GM20000 (cell line): ENCODE data around the gene TNFSF11.

Experiments used
- DNase-seq: peaks from one replicate; pipeline ENCODE4 v3.0.0; 2012; ENCODE audit warnings: low spot score
- TF ChIP-seq, protein P1 (sequence below): IDR thresholded peaks from 2 replicates; pipeline ENCODE4 v1.5.1; 2012; ENCODE audit warnings: mild to moderate bottlenecking, control low read depth; ENCODE audit errors: extremely low read depth, missing control alignments

The TNFSF11 gene

DNA sequence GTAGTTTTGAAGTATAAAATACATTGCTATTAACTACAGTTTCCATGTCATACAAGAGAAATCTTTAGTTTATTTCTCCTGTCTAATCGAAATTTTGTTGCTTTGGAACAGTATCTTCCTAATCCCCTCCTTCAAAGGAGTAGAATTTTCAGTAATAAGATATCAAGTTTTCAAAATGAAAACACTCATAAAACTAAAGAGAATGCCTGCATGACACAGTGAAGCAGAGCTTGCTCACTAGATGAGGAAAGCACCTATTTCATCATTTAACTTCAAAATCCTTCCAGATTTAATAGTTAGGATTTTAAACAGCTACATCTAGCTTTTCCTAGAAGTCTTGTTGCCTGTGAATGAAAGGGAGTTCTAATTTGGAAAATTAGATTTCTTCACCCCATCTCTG, 80.8 kb downstream of the TNFSF11 start:
- DNase-seq = no peak
- TF ChIP-seq, protein P1, sequence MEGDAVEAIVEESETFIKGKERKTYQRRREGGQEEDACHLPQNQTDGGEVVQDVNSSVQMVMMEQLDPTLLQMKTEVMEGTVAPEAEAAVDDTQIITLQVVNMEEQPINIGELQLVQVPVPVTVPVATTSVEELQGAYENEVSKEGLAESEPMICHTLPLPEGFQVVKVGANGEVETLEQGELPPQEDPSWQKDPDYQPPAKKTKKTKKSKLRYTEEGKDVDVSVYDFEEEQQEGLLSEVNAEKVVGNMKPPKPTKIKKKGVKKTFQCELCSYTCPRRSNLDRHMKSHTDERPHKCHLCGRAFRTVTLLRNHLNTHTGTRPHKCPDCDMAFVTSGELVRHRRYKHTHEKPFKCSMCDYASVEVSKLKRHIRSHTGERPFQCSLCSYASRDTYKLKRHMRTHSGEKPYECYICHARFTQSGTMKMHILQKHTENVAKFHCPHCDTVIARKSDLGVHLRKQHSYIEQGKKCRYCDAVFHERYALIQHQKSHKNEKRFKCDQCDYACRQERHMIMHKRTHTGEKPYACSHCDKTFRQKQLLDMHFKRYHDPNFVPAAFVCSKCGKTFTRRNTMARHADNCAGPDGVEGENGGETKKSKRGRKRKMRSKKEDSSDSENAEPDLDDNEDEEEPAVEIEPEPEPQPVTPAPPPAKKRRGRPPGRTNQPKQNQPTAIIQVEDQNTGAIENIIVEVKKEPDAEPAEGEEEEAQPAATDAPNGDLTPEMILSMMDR = no peak

DNA sequence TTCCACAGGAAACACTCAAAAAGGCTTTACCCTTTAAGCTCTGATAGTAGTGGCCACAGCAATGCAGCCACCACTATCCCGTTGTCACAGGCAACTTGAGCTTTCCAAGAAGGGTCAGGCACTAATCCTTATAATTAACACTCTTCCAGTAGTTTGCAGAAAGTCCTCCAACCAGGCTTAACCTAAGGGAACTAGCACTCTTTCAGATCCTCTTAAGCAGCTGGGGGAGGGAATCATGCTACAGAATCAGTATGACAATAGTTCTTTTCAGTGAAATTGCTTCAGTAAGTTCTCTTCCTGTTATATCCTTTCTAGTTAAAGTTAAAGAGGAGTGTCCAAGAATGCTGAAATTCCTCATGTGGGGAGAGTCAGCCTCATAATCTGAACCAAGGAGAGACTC, 82.2 kb downstream of the TNFSF11 start:
- DNase-seq = no peak
- TF ChIP-seq, protein P1 = no peak

DNA sequence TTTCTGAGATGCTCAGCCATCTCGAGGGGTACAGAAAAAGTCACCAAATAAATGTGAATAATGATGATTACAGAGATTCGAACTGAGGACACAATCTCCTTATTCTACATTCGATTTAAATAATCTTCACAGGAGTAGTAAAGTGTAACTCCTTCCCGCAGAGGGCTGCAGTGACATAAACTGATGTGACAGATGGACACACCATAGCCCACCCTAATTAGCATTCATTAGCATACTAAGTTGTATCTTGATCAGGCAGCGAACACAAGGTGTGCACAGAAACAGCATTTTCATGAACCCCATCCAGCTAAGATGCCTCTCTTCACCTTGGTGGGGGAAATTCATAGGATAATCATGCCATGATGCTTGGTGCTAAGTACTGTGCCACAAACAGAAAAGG, 83.0 kb downstream of the TNFSF11 start:
- TF ChIP-seq, protein P1 = no peak
- no peak for DNase-seq
